ENCODE data around the gene POLR2E. TPM values are rescaled to one million over a fixed set of nuclear protein-coding genes. Genes with fewer than 3 reads are reported as not detected.

POLR2E gene
- total and polyA plus RNA-seq, 2 of the 13 experiments (the other 11 are each of a cell fraction or from before 2014, with no cell fraction given), result 140 to 272 TPM

DNA sequence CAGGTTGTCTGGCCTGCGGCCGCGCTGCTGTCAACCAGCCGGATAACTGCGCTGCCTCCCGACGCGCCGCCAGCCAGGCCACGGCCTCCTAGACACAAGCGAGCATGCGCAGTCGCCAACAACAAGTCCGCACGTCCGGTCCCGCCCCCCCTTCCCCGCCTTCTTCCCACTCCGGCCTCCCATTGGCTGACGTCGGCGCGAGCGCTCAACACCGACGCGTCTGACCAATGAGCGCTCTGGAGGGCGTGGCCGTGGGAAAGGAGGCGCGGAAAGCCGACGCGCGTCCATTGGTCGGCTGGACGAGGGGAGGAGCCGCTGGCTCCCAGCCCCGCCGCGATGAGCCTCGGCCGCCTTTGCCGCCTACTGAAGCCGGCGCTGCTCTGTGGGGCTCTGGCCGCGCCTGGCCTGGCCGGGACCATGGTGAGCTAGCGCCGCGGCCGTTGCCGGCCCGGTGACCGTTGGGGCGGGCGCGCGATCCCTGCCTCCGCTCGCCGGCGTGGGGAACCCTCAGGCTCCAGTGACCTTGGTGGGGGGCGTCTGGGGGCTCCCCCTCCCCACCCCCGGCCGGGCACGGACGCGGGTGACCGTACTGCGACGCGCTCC lies 8.6 kb upstream of the POLR2E start, which contains the start of gene GPX4 (continued):
- 0 out of 2 replicates have a peak, but pooled peaks have one; percentile 22 for TF ChIP-seq ZC3H4 (CRISPR knock-in tag; IDR thresholded peaks at IDR 0.05; ENCODE audit: borderline replicate concordance)
- no peak for TF ChIP-seq MAFF (IDR thresholded peaks at IDR 0.05; ENCODE audit: low read depth, low read length)
- TF ChIP-seq ETV5 (CRISPR knock-in tag; IDR thresholded peaks at IDR 0.05; ENCODE audit: borderline replicate concordance), result peak; percentile 19; the same call in 1 of the 2 replicates
- TF ChIP-seq, protein P1, sequence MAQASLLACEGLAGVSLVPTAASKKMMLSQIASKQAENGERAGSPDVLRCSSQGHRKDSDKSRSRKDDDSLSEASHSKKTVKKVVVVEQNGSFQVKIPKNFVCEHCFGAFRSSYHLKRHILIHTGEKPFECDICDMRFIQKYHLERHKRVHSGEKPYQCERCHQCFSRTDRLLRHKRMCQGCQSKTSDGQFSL (CRISPR knock-in tag; IDR thresholded peaks at IDR 0.05), result no peak
- no peak for TF ChIP-seq DPF2 (CRISPR knock-in tag; IDR thresholded peaks at IDR 0.05; ENCODE audit: borderline replicate concordance, low read depth)
- TF ChIP-seq FOXA1 (IDR thresholded peaks at IDR 0.05), result no peak
- no peak for TF ChIP-seq FOXA1 (CRISPR knock-in tag; IDR thresholded peaks at IDR 0.05)
- TF ChIP-seq ATAD3A (CRISPR knock-in tag; IDR thresholded peaks at IDR 0.05), result no peak
- no peak for TF ChIP-seq ZNF10 (CRISPR knock-in tag; IDR thresholded peaks at IDR 0.05; ENCODE audit: borderline replicate concordance, low read depth)
- TF ChIP-seq RBAK (CRISPR knock-in tag; IDR thresholded peaks at IDR 0.05), result no peak
- no peak for TF ChIP-seq TSC22D2 (CRISPR knock-in tag; IDR thresholded peaks at IDR 0.05; ENCODE audit: borderline replicate concordance)
- peak; percentile 78; the same call in 1 of the 2 replicates for TF ChIP-seq ZNF670 (CRISPR knock-in tag; IDR thresholded peaks at IDR 0.05; ENCODE audit: borderline replicate concordance)
- TF ChIP-seq ZNF792 (CRISPR knock-in tag; IDR thresholded peaks at IDR 0.05), result peak; percentile 43; the same call in 1 of the 2 replicates
- TF ChIP-seq, protein P2, sequence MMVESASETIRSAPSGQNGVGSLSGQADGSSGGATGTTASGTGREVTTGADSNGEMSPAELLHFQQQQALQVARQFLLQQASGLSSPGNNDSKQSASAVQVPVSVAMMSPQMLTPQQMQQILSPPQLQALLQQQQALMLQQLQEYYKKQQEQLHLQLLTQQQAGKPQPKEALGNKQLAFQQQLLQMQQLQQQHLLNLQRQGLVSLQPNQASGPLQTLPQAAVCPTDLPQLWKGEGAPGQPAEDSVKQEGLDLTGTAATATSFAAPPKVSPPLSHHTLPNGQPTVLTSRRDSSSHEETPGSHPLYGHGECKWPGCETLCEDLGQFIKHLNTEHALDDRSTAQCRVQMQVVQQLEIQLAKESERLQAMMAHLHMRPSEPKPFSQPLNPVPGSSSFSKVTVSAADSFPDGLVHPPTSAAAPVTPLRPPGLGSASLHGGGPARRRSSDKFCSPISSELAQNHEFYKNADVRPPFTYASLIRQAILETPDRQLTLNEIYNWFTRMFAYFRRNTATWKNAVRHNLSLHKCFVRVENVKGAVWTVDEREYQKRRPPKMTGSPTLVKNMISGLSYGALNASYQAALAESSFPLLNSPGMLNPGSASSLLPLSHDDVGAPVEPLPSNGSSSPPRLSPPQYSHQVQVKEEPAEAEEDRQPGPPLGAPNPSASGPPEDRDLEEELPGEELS (CRISPR knock-in tag; IDR thresholded peaks at IDR 0.05), result no peak
- peak; percentile 65 for TF ChIP-seq HNRNPLL (IDR thresholded peaks at IDR 0.05; ENCODE audit: low read depth, low read length, poor library complexity, severe bottlenecking)
- peak; percentile 56; the same call in 1 of the 2 replicates for TF ChIP-seq PHF8 (CRISPR knock-in tag; IDR thresholded peaks at IDR 0.05)
- TF ChIP-seq, protein P3, sequence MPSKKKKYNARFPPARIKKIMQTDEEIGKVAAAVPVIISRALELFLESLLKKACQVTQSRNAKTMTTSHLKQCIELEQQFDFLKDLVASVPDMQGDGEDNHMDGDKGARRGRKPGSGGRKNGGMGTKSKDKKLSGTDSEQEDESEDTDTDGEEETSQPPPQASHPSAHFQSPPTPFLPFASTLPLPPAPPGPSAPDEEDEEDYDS (CRISPR knock-in tag; IDR thresholded peaks at IDR 0.05), result peak; percentile 94
- TF ChIP-seq AGO1 (IDR thresholded peaks at IDR 0.05; ENCODE audit: low read depth, low read length, poor library complexity, severe bottlenecking), result no peak
- TF ChIP-seq, protein P4, sequence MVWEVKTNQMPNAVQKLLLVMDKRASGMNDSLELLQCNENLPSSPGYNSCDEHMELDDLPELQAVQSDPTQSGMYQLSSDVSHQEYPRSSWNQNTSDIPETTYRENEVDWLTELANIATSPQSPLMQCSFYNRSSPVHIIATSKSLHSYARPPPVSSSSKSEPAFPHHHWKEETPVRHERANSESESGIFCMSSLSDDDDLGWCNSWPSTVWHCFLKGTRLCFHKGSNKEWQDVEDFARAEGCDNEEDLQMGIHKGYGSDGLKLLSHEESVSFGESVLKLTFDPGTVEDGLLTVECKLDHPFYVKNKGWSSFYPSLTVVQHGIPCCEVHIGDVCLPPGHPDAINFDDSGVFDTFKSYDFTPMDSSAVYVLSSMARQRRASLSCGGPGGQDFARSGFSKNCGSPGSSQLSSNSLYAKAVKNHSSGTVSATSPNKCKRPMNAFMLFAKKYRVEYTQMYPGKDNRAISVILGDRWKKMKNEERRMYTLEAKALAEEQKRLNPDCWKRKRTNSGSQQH (CRISPR knock-in tag; IDR thresholded peaks at IDR 0.05; ENCODE audit: low read depth), result no peak
- no peak; the same call in 1 of the 2 replicates for TF ChIP-seq ZFP90 (CRISPR knock-in tag; IDR thresholded peaks at IDR 0.05; ENCODE audit: borderline replicate concordance)
- TF ChIP-seq, protein P5, sequence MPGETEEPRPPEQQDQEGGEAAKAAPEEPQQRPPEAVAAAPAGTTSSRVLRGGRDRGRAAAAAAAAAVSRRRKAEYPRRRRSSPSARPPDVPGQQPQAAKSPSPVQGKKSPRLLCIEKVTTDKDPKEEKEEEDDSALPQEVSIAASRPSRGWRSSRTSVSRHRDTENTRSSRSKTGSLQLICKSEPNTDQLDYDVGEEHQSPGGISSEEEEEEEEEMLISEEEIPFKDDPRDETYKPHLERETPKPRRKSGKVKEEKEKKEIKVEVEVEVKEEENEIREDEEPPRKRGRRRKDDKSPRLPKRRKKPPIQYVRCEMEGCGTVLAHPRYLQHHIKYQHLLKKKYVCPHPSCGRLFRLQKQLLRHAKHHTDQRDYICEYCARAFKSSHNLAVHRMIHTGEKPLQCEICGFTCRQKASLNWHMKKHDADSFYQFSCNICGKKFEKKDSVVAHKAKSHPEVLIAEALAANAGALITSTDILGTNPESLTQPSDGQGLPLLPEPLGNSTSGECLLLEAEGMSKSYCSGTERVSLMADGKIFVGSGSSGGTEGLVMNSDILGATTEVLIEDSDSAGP (CRISPR knock-in tag; IDR thresholded peaks at IDR 0.05; ENCODE audit: borderline replicate concordance), result peak; percentile 66; the same call in 1 of the 2 replicates
- no peak for TF ChIP-seq MIXL1 (CRISPR knock-in tag; IDR thresholded peaks at IDR 0.05)
- peak; percentile 82 for TF ChIP-seq CAMTA2 (CRISPR knock-in tag; IDR thresholded peaks at IDR 0.05; ENCODE audit: borderline replicate concordance)
- TF ChIP-seq ZNF788 (CRISPR knock-in tag; IDR thresholded peaks at IDR 0.05; ENCODE audit: borderline replicate concordance), result 0 out of 2 replicates have a peak, but pooled peaks have one; percentile 33
- TF ChIP-seq SRY (CRISPR knock-in tag; IDR thresholded peaks at IDR 0.05), result peak; percentile 82; the same call in 1 of the 2 replicates
